Smooth muscle cell (in vitro differentiated cells): Measurements from ENCODE around the gene NUDT22. TPM values are rescaled to one million over a fixed set of nuclear protein-coding genes. Genes with fewer than 3 reads are reported as not detected.

Source experiments
- DNase-seq: peaks from one replicate; lab custom pipeline; 2025; ENCODE audit not compliant: unreplicated experiment; lab: John Stamatoyannopoulos, UW
- H2AFZ ChIP-seq: fragments of 200-600 bp; sonication (generic); 2 replicates; pipeline ENCODE4 v1.6.0; 2016; ENCODE audit warnings: antibody characterized with exemption, low read depth, mild to moderate bottlenecking
- H3F3A ChIP-seq: fragments of 200-600 bp; sonication (generic); 2 replicates; pipeline ENCODE4 v1.6.0; 2017; ENCODE audit warnings: antibody characterized with exemption, low read depth
- H3K27ac ChIP-seq: fragments of 200-600 bp; sonication (generic); 2 replicates; pipeline ENCODE4 v1.5.1; 2016; ENCODE audit warnings: low read depth, mild to moderate bottlenecking
- H3K27me3 ChIP-seq: fragments of 200-600 bp; sonication (generic); 2 replicates; pipeline ENCODE4 v1.6.1; 2016; ENCODE audit warnings: low read depth, mild to moderate bottlenecking
- H3K36me3 ChIP-seq: fragments of 200-600 bp; sonication (generic); 2 replicates; pipeline ENCODE4 v1.5.1; 2016; ENCODE audit warnings: low read depth
- H3K4me1 ChIP-seq: fragments of 200-600 bp; sonication (generic); 2 replicates; pipeline ENCODE4 v1.5.1; 2016; ENCODE audit warnings: low read depth
- H3K4me2 ChIP-seq: fragments of 200-600 bp; sonication (generic); 2 replicates; pipeline ENCODE4 v1.6.0; 2016; ENCODE audit warnings: mild to moderate bottlenecking
- H3K4me3 ChIP-seq: fragments of 200-600 bp; sonication (generic); 2 replicates; pipeline ENCODE4 v1.5.1; 2016; ENCODE audit warnings: mild to moderate bottlenecking
- H3K79me2 ChIP-seq: fragments of 200-600 bp; sonication (generic); 2 replicates; pipeline ENCODE4 v1.6.0; 2016; ENCODE audit warnings: low read depth, mild to moderate bottlenecking
- H3K9ac ChIP-seq: fragments of 200-600 bp; sonication (generic); 2 replicates; pipeline ENCODE4 v1.6.0; 2016; ENCODE audit warnings: low read depth
- H3K9me3 ChIP-seq: fragments of 200-600 bp; sonication (generic); replicated peaks from 2 replicates; pipeline ENCODE4 v1.5.1; 2016; ENCODE audit warnings: low read depth
- H4K20me1 ChIP-seq: fragments of 200-600 bp; sonication (generic); 2 replicates; pipeline ENCODE4 v1.6.0; 2016; ENCODE audit warnings: low read depth
- WGBS: methylation state at CpG from one replicate; pipeline ENCODE4 v1.1.7; 2016; ENCODE audit warnings: low lambda C conversion rate; 5-methylcytosine and 5-hydroxymethylcytosine counted together
- polyA plus RNA-seq: library from polyadenylated mRNA; unstranded; fragments of >200 nt; fragmentation: Nextera tagmentation; extraction: Ambion mirVana; gene quantifications from 2 replicates; pipeline ENCODE4 v1.2.1, GENCODE V29; 2016
- total RNA-seq: library from RNA; depleted of rRNA; stranded (reverse); fragments of >200 nt; gene quantifications from 2 replicates; pipeline ENCODE4 v1.2.3, GENCODE V29; 2014
- TF ChIP-seq, protein P1 (sequence below): fragments of 200-600 bp; sonication (generic); IDR thresholded peaks from 2 replicates; pipeline ENCODE4 v1.5.1; 2017; ENCODE audit warnings: borderline replicate concordance, mild to moderate bottlenecking, antibody characterized with exemption; ENCODE audit not compliant: insufficient read depth, poor library complexity, severe bottlenecking

NUDT22 gene
- total and polyA plus RNA-seq, 2 experiments from 2014 or later = 51.5 to 82.1 TPM

DNA sequence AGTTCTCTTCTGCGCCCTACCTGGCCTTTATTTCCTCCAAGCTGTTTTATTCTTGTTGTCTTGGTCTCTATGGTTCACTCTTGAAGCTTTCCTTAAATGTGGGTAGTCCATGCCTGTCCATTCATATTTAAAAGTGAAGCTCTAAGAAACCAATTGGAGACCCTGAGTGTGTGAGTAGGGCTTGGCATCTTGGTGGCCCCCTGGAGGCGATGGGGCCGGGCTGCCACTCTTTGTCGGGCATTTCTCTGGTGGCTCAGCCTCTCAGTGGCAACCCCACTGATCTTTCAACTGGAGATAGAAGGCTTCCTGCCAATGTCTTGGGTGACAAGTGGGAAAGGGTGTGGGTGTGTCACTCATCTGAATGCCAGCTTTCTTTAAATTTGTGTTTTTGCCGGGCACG, 9.2 kb upstream of the NUDT22 start:
- TF ChIP-seq, protein P1, sequence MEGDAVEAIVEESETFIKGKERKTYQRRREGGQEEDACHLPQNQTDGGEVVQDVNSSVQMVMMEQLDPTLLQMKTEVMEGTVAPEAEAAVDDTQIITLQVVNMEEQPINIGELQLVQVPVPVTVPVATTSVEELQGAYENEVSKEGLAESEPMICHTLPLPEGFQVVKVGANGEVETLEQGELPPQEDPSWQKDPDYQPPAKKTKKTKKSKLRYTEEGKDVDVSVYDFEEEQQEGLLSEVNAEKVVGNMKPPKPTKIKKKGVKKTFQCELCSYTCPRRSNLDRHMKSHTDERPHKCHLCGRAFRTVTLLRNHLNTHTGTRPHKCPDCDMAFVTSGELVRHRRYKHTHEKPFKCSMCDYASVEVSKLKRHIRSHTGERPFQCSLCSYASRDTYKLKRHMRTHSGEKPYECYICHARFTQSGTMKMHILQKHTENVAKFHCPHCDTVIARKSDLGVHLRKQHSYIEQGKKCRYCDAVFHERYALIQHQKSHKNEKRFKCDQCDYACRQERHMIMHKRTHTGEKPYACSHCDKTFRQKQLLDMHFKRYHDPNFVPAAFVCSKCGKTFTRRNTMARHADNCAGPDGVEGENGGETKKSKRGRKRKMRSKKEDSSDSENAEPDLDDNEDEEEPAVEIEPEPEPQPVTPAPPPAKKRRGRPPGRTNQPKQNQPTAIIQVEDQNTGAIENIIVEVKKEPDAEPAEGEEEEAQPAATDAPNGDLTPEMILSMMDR = no peak

DNA sequence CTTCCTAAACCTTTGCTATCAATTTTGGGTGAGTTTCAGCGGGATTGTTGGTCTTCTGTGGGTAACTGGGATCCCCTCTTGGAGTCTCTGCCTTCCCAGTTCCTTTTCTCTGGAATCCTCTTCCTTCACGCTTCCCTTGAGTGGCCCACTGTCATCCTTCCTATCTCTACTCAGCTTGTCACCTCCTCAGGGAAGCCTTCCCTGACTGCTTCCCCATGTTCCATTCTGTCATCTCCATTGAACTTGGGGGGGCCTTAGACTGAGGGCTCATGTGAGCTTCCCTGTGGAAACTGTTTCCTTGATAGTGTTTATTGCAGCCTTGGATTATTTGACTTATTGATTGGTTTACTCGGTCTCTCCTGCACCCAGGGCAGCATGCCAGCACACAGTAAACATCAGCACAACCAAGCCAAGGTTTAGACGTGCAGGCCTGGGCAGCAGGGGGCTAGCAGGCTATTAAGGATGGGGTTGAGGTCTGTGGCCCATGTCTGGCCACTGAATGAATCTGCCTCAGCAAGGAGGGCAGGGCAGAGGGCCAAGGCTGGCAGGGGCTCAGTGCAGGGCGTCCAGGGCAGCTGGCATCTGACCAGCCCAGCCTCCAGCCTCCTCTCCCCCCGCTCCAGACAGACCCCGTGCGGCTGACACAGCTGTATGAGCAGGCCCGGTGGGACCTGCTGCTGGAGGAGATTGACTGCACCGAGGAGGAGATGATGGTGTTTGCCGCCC, 7.3 kb upstream of the NUDT22 start:
- H2AFZ ChIP-seq = no peak overlapping the region
- WGBS = 95% methylated on average over 9 of the region's 11 CpGs
- no peaks in the 10 kb centered on the region for H3K27me3 ChIP-seq
- no peak overlapping the region for H3K27ac ChIP-seq
- H4K20me1 ChIP-seq = no peaks in the 10 kb centered on the region
- H3K4me1 ChIP-seq = no peaks in the 10 kb centered on the region
- no peak overlapping the region for H3K4me2 ChIP-seq
- no peaks in the 10 kb centered on the region for H3K79me2 ChIP-seq
- no peaks in the 10 kb centered on the region for H3K36me3 ChIP-seq
- H3F3A ChIP-seq = no peaks in the 10 kb centered on the region
- no peaks in the 10 kb centered on the region for H3K9me3 ChIP-seq
- TF ChIP-seq, protein P1 = no peak
- H3K9ac ChIP-seq = no peak overlapping the region
- no peak overlapping the region for H3K4me3 ChIP-seq
- DNase-seq = no peak

More for the DNA sequence above, 9.2 kb upstream of the NUDT22 start:
- Histone ChIP-seq H3F3A (no peaks in the 10 kb centered on the region), H3K9me3 (no peaks in the 10 kb centered on the region), H3K4me1 (no peaks in the 10 kb centered on the region), H3K9ac (no peak overlapping the region), H3K79me2 (no peaks in the 10 kb centered on the region), H2AFZ (no peak overlapping the region), H3K27ac (no peak overlapping the region), H3K4me3 (no peak overlapping the region), H4K20me1 (no peaks in the 10 kb centered on the region), H3K4me2 (no peak overlapping the region), H3K36me3 (no peaks in the 10 kb centered on the region), H3K27me3 (no peaks in the 10 kb centered on the region)
- 93% methylated on average over 6 of the region's 6 CpGs for WGBS
- no peak for DNase-seq

DNA sequence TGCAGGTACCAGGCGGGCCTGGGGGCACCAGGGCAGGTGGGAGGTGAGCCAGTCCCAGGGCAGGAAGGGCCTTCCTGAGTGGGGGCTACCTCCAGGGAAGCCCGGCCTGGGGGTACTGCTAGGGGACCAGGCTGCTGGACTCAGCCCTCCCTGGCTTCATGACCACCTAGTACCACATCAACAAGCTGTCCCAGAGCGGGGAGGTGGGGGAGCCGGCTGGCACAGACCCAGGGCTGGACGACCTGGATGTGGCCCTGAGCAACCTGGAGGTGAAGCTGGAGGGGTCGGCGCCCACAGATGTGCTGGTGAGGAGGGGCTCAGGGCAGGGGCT, 6.8 kb upstream of the NUDT22 start:
- Histone ChIP-seq H3K4me2 (no peak overlapping the region), H3K79me2 (no peaks in the 10 kb centered on the region), H3K27ac (no peak overlapping the region), H3K4me3 (no peak overlapping the region), H3F3A (no peaks in the 10 kb centered on the region), H4K20me1 (no peaks in the 10 kb centered on the region), H2AFZ (no peak overlapping the region), H3K36me3 (no peaks in the 10 kb centered on the region), H3K9ac (no peak overlapping the region), H3K4me1 (no peaks in the 10 kb centered on the region), H3K27me3 (no peaks in the 10 kb centered on the region), H3K9me3 (no peaks in the 10 kb centered on the region)
- WGBS = 97% methylated on average over 6 of the region's 7 CpGs
- DNase-seq = no peak
- TF ChIP-seq, protein P1 = no peak

DNA sequence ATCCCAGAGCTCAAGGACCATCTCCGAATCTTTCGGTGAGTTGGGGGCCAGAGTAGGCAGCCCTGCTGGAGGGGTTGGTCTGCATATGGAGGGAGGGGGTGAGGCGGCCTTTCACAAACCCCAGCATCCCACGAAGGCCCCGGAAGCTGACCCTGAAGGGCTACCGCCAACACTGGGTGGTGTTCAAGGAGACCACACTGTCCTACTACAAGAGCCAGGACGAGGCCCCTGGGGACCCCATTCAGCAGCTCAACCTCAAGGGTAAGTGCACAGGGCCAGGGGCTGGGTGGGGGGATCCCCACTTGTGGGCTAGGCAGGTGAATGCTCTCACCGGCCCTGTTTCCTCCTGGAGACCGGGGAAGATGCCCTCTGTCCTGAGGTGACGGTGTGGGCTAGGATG, 6.3 kb upstream of the NUDT22 start:
- Histone ChIP-seq H3K4me1 (no peaks in the 10 kb centered on the region), H3K27ac (no peak overlapping the region), H3K27me3 (no peaks in the 10 kb centered on the region), H3K4me3 (no peak overlapping the region), H2AFZ (no peak overlapping the region), H3K9ac (no peak overlapping the region), H3K36me3 (no peaks in the 10 kb centered on the region), H3K79me2 (no peaks in the 10 kb centered on the region), H4K20me1 (no peaks in the 10 kb centered on the region), H3K9me3 (no peaks in the 10 kb centered on the region), H3F3A (no peaks in the 10 kb centered on the region), H3K4me2 (no peak overlapping the region)
- no peak for DNase-seq
- TF ChIP-seq, protein P1 = no peak
- WGBS = 98% methylated on average over 7 of the region's 10 CpGs
